Right atrium auricular region (tissue), 2 donors: ENCODE results near the gene ZNF280B. TPM values are rescaled to one million over a fixed set of nuclear protein-coding genes. Genes with fewer than 3 reads are reported as not detected.

Experiments
- DNase-seq: peaks from one replicate; pipeline ENCODE4 v3.0.0-alpha.2; 2019; ENCODE audit warnings: low spot score
- H3K27ac ChIP-seq, 2 donors: fragments of 200-600 bp; sonication (generic); 1 replicate in 1 of 2; 2 replicates in 1 of 2; pipeline ENCODE4 v1.5.1; 2016 to 2019
- H3K27me3 ChIP-seq, 2 donors: fragments of 200-600 bp; sonication (generic); one replicate each; pipeline versions ENCODE4 v1.5.1 to v1.6.0; 2017 to 2019
- H3K36me3 ChIP-seq: fragments of 200-600 bp; sonication (generic); one replicate; pipeline ENCODE4 v1.5.1; 2016
- H3K4me1 ChIP-seq, 2 donors: fragments of 200-600 bp; sonication (generic); one replicate each; pipeline versions ENCODE4 v1.5.1 to v1.6.0; 2017 to 2019
- H3K4me3 ChIP-seq, 2 donors: fragments of 200-600 bp; sonication (generic); 1 replicate in 1 of 2; 2 replicates in 1 of 2; pipeline ENCODE4 v1.5.1; 2017 to 2019; ENCODE audit warnings: mild to moderate bottlenecking in 1 of 2, moderate library complexity in 1 of 2
- H3K9me3 ChIP-seq, 2 donors: fragments of 200-600 bp; sonication (generic); one replicate each; pipeline ENCODE4 v1.5.1; 2019
- total RNA-seq, 2 donors: library from RNA; depleted of rRNA; stranded (reverse); fragments of >200 nt; gene quantifications; one replicate each; pipeline ENCODE4 v1.1.0, GENCODE V29; 2016
- TF ChIP-seq, protein P1 (sequence below), 2 donors: fragments of 200-600 bp; sonication (generic); IDR thresholded peaks; one replicate each; pipeline ENCODE4 v1.5.1; 2019; ENCODE audit warnings: antibody characterized with exemption in 2 of 2

The ZNF280B gene
- total RNA-seq, 2 donors from 2014 or later, result 1.1 to 1.2 TPM

DNA sequence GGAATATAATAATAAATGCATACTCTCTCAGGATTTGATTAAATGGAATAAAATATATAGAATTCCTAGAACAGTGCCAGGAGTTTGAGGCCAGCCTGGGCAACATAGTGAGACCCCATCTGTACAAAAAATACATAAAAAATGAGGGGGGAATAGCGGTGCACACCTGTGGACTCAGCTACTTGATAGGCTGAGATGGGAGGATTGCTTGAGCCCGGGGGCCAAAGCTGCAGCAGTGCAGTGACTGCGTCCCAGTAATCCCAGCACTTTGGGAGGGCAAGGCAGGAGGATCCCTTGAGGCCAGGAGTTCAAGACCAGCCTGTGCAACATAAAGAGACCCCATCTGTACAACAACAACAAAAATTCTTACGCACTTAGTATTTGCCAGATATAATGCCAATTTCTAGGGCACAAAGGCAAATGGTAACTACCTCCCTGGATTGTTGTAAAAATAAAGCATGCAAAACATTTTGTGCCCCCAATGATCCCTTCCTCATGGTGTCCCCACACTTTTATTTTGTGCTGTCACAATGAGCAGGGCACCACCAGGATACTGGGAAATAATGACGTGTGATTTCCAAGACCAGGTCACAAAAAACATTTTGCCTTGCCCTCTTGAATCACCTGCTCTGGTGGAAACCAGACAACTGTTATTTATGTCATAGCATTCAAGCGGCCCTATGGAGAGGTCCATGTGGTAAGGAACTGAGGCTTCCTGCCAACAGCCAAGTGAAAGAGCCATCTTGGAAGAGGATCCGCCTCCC, 29.9 kb upstream of the ZNF280B start:
- Histone ChIP-seq H3K36me3 (no peaks in the 10 kb centered on the region), H3K9me3 (peaks cover 0 to 7% of the 10 kb centered on the region in 2 donors), H3K27me3 (no peaks in the 10 kb centered on the region), H3K4me1 (no peaks in the 10 kb centered on the region), H3K4me3 (no peak overlapping the region), H3K27ac (no peak overlapping the region)
- TF ChIP-seq, protein P1, sequence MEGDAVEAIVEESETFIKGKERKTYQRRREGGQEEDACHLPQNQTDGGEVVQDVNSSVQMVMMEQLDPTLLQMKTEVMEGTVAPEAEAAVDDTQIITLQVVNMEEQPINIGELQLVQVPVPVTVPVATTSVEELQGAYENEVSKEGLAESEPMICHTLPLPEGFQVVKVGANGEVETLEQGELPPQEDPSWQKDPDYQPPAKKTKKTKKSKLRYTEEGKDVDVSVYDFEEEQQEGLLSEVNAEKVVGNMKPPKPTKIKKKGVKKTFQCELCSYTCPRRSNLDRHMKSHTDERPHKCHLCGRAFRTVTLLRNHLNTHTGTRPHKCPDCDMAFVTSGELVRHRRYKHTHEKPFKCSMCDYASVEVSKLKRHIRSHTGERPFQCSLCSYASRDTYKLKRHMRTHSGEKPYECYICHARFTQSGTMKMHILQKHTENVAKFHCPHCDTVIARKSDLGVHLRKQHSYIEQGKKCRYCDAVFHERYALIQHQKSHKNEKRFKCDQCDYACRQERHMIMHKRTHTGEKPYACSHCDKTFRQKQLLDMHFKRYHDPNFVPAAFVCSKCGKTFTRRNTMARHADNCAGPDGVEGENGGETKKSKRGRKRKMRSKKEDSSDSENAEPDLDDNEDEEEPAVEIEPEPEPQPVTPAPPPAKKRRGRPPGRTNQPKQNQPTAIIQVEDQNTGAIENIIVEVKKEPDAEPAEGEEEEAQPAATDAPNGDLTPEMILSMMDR (IDR thresholded peaks at IDR 0.05), result no peak
- DNase-seq, result no peak

DNA sequence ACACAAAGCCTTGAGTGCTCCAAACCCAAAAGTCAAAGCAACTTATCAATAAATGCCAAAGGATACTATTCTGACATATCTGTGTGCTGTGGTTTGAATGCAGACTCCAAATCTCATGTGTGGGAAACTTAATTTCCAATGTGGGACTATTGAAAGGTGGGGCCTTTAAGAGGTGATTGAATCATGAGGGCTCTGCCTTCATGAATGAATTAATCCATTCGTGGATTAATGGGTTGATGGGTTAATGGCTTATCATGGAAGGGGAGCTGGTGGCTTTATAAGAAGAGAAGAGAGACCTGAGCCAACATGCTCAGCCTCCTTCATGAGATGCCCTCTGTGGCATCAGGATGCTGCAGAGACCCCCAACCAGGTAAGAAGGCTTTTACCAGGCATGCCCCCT, 28.4 kb upstream of the ZNF280B start:
- TF ChIP-seq, protein P1 (IDR thresholded peaks at IDR 0.05), result no peak
- Histone ChIP-seq H3K4me1 (no peaks in the 10 kb centered on the region), H3K36me3 (no peaks in the 10 kb centered on the region), H3K9me3 (peaks cover 0 to 7% of the 10 kb centered on the region in 2 donors), H3K27ac (no peak overlapping the region), H3K27me3 (no peaks in the 10 kb centered on the region), H3K4me3 (no peak overlapping the region)
- no peak for DNase-seq

DNA sequence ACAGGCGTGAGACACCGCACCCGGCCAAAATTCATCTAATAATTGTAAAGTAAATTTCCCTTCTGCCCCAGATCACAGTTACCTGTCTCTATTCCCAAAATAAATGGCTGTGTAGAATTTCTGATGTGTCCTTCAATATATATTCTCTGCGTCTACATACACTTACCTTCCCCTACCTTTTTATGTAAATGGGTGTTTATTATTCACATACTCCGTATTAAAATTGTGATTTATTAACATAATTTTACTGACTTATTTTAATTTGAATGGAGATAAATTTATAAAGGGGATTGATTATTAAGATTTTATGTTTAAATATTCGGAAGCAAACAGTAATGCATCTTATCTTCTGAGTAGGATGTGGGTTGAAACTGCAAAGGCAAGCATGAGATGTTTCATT, 28.0 kb upstream of the ZNF280B start:
- no peak overlapping the region for H3K4me3 ChIP-seq
- TF ChIP-seq, protein P1 (IDR thresholded peaks at IDR 0.05), result no peak
- H3K9me3 ChIP-seq, result peaks cover 0 to 7% of the 10 kb centered on the region in 2 donors
- H3K36me3 ChIP-seq, result no peaks in the 10 kb centered on the region
- H3K27ac ChIP-seq, result no peak overlapping the region
- no peaks in the 10 kb centered on the region for H3K27me3 ChIP-seq
- no peaks in the 10 kb centered on the region for H3K4me1 ChIP-seq
- DNase-seq, result no peak

DNA sequence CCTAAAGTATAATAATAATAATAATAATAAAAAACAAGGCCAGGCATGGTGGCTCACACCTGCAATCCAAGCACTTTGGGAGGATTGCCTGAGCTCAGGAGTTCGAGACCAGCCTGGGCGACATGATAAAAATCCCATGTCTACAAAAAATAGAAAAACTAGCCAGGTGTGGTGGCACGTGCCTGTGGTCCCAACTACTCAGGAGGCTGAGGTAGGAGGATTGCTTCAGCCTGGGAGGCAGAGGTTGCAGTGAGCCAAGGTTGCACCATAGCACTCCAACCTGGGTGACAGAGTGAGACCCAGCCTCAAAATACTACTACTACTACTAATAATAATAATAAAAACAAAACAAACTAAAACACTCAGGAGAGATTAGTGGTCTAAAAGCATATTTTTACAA, 27.1 kb upstream of the ZNF280B start:
- no peaks in the 10 kb centered on the region for H3K4me1 ChIP-seq
- TF ChIP-seq, protein P1 (IDR thresholded peaks at IDR 0.05), result no peak
- no peak overlapping the region for H3K27ac ChIP-seq
- H3K4me3 ChIP-seq, result no peak overlapping the region
- no peak for DNase-seq
- peaks cover 0 to 7% of the 10 kb centered on the region in 2 donors for H3K9me3 ChIP-seq
- no peaks in the 10 kb centered on the region for H3K27me3 ChIP-seq
- no peaks in the 10 kb centered on the region for H3K36me3 ChIP-seq

DNA sequence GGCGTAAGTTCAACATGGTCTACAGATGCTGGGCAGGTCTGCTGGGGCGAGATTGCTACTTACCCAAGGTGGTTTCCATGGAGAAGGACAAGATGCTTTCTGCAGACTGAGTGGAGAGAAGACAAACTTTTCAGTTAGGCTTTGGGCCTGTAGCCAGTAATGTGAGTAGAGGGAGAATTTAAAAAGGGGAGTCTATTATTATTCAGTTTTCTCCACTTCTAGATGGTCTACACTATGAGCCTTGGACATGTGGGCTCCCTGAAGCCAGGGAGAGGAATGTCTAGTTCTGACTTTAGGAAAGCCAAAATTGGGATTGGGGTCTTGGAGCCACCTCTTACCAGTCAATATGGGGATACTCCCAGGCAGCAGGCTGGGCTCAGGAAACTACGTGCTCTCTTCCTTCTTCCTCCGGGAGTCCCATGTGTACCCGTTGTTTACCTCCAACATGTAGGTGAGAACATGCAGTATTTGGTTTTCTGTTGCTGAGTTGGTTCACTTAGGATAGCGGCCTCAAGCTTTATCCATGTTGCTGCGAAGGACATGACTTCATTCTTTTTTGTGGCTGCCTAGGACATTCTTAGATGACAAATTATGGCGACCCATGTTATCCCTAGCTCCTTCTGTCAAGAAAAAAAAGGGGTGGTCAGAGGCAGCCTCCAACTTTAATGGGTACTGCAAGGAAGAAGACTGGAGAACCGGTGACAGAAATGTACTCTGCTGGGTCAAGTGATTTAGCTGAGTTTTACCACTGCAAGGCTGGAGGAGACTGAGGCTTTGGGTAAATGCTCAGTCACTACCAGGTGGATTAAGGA, 26.3 kb upstream of the ZNF280B start:
- DNase-seq, result no peak
- no peak overlapping the region for H3K4me3 ChIP-seq
- H3K36me3 ChIP-seq, result no peaks in the 10 kb centered on the region
- H3K4me1 ChIP-seq, result no peaks in the 10 kb centered on the region
- no peaks in the 10 kb centered on the region for H3K27me3 ChIP-seq
- peaks cover 0 to under 1% of the 10 kb centered on the region in 2 donors for H3K9me3 ChIP-seq
- no peak overlapping the region for H3K27ac ChIP-seq
- TF ChIP-seq, protein P1 (IDR thresholded peaks at IDR 0.05), result no peak
